GM15510 (cell line): Measurements from ENCODE around the gene JAKMIP2.

Experiments
- POLR2A ChIP-seq: IDR thresholded peaks from 3 replicates; pipeline ENCODE4 v1.6.1; 2011; ENCODE audit warnings: borderline replicate concordance; ENCODE audit not compliant: insufficient read length; ENCODE audit errors: extremely low read depth

Gene JAKMIP2

DNA sequence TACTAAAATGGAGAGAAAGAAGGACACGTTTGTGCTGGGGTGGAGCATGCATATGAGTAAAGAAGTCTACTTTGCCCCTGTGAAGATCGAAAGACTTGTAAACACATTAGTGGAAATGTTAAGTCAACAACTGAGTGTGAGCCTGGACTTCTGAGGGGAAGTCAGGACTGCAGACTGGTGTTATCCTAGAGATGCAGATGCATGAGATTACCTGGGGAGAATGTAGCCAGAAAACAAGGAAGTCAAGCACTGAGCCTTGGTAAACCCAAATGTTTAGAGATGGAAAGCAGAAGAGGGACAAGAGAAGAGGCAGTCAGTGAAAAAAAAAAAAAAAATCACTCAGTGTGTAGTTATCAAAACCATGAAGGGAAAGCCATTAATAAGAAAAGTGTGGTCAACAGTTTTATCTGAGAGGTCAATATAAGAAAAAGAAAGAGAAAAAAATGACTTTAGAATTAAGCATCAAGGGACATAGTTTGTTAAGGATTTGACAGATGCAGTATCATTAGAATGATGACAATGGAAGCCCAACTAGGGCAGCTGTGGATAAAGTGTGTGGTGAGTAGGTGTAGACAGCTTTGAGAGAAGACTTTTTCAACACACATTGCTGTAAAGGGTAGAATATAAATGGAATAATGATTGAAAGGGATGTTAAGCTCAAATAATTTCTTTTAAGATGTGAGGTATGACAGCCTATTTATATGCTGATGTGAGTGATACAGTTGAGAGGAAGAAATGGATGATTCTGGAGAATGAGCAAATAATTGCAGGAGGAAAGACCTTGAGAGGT, 22.2 kb downstream of the JAKMIP2 start:
- no peak for TF ChIP-seq POLR2A

DNA sequence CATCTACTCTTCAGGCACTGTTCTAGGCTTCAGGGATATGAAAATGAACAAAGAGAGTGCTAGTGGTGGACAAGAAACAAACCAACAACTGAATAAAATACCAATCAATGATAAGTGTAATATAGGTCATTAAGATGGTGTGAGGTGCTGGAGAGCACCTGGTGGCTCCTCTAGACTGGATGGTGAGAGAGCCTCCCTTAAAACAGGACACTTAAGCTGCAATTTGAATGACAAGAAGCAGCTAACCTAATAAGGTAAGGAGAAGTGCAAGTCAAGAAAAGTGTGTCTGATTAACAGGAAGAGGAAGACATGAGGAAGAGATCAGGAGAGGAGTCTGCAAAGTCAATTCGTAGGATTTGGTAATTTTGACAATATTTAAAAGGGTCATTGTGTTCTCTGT, 23.1 kb downstream of the JAKMIP2 start:
- TF ChIP-seq POLR2A: no peak

DNA sequence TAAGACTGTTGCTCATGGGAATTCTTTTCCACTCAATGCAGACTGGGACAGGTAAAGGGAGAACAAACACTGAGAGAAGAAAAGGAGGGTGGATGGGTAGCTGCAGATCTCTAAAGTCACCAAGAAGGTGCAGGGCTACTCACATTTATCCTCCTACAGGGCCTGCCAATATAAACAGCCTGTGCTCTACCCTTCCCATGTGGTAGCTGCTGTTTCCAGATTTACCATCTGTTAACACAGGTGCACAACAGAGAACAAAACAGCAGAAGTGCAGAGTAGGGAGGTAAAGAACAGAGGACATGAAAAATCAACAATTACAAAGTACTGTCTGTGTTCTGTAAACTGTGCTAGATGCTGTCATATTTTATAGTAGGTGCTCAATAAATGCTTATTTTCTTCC, 26.0 kb downstream of the JAKMIP2 start:
- TF ChIP-seq POLR2A: no peak

DNA sequence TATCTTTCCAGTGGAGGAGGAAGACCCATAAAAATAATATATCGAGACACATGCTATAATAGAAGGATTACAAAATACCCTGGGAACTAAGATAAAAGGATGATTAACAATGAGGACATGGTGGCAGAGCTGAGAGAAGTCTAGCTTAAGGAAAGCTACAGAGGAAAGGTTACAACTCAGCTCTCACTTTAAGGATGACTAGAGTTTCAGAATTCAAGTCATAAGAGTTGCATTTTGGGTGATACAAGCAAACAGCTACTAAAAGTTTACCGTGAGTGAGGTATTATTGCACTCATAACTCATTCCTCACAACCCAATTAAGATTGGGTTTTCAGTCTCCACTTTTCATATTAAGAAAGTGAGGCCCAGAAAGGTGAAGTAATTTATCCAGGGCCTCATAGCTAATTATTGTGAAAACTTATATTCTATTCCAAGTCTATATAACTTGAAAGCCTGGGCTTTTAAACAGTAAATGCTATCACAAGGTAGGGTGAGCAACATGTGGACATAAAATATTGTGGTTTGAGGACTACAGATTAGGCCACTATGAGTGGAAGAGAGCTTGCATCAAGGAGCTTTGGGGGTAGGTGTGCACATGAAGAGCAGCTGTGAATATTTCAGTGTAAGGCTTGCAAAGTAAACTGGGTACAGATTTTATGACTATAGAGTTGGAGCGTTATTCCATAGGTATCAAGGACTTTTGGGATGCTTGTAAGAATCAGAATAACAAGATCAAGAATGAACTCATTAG, 28.0 kb downstream of the JAKMIP2 start:
- no peak for TF ChIP-seq POLR2A

DNA sequence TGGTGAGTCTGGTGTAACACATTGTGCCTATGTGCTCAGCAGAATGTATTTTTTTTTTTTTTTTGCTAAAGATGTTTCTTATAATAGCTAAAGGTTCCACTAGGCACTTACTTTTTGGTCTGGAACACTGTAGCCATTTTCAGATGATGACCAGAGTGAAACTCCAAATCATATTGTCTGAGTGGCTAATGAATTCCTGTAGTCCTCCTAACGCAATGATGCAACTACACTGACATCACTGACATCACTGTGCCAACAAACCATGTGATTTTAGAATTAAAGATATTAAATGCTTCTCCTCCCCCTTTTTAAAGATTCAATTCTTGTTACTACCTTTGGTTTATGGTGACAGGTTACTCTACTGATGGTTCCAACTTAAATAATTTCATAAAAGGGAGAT, 28.8 kb downstream of the JAKMIP2 start:
- no peak for TF ChIP-seq POLR2A

DNA sequence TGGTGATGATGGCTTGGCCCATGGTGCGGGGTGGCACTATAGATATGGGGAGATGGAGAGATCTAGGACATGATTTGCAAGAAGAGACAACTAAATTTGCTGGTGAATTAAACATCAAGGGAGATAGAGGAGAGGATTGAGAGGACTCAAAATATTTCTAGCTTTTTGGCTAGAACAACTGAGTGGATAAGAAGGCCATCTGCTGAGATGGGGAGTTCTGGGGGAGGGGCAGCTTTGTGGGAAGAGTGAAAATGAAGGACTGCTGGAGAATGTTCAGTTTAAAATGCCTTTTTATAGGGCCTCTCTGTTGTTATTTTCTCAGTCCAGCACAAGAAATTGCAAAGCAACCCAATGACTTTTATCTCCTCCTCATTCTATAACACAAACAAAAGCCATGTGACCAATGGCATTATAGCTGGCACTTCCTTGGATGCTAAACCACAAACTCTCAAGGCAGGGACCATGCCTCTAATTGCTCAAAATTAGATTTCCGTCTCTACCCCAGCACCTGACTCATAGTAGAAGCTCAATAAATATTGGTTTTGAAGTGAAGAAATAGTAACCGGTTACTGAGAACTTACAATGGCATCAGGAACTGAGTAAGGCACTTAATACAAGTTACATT, 29.8 kb downstream of the JAKMIP2 start:
- TF ChIP-seq POLR2A: no peak

DNA sequence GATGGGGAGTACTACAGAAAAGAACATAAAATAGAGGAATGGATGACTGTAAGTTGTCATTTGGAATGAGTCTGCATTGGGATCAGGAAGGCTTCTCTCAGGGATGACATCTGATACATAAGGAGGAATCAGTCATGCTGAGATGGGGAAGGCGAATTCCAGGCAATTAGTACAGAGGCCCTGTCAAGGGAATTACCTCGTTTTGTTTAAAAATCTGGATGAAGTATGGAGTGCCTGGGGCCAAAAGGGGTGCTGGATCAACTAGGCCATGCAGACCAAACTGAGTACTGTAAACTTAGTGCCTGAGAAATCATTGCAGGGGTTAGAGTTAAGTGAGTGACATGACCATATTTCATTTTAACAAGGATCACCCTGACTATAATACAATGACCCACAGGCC, 30.5 kb downstream of the JAKMIP2 start:
- no peak for TF ChIP-seq POLR2A

DNA sequence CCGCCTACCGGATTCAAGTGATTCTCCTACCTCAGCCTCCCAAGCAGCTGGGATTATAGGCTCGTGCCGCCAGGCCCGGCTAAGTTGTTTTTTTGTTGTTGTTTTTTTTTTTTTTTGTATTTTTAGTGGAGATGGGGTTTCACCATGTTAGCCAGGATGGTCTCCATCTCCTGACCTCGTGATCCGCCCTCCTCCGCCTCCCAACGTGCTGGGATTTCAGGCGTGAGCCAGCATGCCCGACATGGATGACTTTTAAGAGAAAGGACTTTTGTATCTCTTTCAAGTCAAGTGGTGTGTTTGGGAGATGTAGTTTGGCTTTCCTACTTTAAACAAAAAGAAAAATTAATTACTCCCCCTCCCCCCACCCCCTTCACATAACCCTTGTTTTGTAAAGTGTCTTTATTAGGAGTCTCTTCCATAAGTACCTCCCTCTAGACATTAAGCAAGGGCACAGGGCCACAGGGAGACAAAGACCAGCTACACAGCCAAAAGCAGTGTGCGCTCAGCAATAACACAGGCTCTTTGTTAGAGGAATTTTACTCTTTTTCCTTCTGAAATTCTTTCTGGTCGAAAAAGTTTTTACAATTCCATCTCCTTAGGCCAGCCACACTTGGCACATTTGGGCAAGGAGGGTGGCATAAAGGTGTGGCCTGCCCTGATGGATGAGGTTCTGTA, 31.2 kb downstream of the JAKMIP2 start:
- no peak for TF ChIP-seq POLR2A

DNA sequence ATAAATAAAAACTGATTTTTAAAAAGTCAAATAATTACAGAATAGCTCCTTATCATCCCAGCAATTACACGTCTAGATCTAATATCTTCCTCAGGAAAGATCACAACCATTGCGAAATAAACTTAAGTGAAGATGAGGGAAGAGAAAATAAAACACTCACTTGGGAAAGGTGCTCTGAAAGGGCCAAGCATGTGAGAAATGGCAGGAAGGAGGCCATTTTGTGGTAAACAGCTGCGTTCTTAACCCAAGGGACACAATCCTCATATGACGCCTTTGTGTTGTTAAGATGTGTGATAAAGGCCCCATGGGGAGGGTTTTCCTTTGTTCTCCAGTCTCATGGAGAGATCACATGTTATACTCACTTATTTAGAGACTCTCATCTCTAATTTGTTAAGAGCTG, 32.5 kb downstream of the JAKMIP2 start:
- TF ChIP-seq POLR2A: no peak

DNA sequence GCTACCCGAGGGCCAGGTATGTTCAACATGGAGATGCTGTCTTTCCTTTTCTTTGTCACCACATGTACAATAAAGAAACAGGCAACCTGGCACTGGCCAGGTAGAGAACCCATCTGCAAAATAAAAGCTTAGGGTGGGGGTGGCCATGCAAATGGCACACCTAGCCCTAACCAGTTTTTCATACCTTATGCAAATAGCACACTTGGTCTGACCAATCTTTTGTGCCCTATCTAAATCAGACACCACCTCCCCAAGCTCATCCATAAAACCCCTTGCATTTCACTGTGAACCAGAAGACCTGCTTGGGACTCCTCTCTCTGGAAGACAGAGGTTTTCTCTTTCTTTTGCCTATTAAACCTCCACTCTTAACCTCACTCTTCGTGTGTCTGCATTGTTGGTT, 33.9 kb downstream of the JAKMIP2 start:
- TF ChIP-seq POLR2A: no peak

DNA sequence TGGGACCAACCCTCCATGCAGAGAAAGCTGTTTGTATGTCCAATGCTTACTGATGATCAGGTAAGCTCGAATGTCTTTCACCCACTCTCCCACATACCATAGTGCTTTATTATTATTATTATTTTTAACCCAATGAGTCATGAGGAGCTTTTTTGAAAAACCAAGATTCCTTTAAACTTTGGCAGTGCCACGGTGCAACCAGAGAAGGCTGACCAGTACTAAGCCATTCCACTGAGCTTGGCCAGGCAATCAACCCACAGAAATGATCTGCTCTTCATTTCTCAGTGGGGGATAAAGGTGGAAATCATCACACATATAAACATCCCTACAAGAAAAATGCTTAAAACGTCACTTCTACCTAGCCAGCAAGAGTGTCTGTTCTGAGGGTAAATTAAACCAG, 35.5 kb downstream of the JAKMIP2 start:
- no peak for TF ChIP-seq POLR2A

DNA sequence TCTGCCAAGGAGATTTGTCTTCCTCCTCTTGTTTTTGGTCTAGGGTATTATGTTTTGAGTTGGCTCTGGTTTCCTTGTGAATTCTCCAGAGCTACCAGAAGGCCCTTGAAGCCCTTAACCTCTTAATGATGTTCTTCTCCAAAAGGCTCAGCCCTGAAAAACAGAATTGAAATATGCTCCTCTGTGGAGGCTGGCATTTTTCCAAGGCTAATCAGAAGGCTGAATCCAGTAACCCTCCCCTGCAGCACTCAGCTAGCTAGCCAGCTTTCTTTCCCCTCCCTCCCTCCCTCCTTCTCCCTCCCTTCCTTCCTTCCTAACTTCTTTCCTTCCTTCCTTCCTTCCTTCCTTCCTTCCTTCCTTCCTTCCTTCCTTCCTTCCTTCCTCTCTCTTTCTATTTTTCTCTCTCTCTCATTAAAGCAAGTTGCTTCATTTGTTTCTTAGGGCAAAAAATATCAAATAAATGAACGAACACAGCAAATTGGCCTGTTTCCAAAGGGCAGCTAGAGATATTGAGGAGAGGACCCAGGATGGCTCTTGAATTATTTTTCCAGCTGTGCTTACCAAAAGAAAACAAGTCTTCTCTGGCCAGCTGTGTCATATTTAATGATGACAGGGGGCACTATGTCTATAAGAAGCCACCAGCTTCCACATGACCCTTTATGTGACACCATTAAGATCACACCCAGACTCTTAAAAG, 38.7 kb downstream of the JAKMIP2 start:
- no peak for TF ChIP-seq POLR2A

DNA sequence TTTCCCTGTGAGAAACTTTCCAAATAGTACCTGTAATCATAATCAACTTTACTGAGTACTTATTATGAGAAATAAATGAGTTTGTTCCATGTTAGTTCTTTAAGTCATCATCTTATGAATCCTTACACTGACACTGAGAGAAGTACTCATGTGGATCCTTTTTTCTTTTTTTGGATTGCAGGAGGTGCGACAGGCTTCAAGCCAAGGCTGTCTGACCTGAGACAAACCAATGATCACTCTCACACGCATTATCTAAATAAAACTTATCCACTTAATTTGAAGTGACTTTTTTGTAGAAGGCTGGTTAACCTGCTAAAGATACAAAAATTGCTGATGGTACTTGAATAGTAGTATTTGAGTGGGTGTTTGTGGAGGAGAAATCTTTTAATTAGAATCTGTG, 39.5 kb downstream of the JAKMIP2 start:
- TF ChIP-seq POLR2A: no peak

DNA sequence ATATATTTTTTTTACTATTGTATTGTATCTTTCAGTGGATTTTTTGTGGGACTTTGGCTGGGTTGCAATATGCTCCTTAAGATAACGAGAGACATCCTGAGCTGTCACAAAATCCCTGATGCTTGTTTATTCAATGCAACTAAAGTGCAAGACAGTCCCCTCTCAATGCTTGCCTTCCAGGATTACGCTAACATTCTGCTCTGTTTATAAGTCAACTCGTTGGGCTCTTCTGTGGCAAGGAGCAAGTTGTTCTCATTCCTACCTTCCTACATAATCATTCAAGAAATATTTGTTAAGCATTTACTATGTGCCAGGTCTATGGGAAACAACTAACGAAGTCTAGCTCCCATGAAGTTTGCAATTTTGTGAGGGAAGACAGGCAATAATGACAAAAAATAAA, 40.4 kb downstream of the JAKMIP2 start:
- no peak for TF ChIP-seq POLR2A
